HUES64 (cell line): ENCODE data around the gene CLSTN1.
A peak's percentile ranks its signal among the peaks of the same experiment; 100 is the strongest.
"Not testable (repeated sequence)": the region's sequence is repeated elsewhere in the genome, so short reads cannot be mapped to it uniquely, and the experiment has no call there.

Source experiments
- H3K27ac ChIP-seq: 2 replicates; pipeline ENCODE4 v1.7.0; 2013; ENCODE audit warnings: low read depth, low read length, inconsistent platforms
- H3K27me3 ChIP-seq: 2 replicates; pipeline ENCODE4 v1.6.1; 2013; ENCODE audit warnings: mild to moderate bottlenecking, low read length; ENCODE audit not compliant: insufficient read depth
- H3K36me3 ChIP-seq: 2 replicates; pipeline ENCODE4 v1.6.1; 2013; ENCODE audit warnings: mild to moderate bottlenecking, low read length; ENCODE audit not compliant: insufficient read depth
- H3K4me1 ChIP-seq: 2 replicates; pipeline ENCODE4 v1.6.1; 2013; ENCODE audit warnings: mild to moderate bottlenecking, low read length, moderate library complexity; ENCODE audit not compliant: insufficient read depth
- H3K4me3 ChIP-seq: 2 replicates; pipeline ENCODE4 v1.5.1; 2013; ENCODE audit warnings: mild to moderate bottlenecking, low read length, moderate library complexity
- H3K9ac ChIP-seq: 2 replicates; pipeline ENCODE4 v1.6.1; 2013; ENCODE audit warnings: mild to moderate bottlenecking, low read depth, low read length
- H3K9me3 ChIP-seq: 2 replicates; pipeline ENCODE4 v1.6.1; 2013; ENCODE audit warnings: low read depth, low read length; ENCODE audit not compliant: insufficient read depth
- WGBS: fragments of 150-250, 120-280 bp; methylation state at CpG from one replicate; pipeline ENCODE4 v1.1.7; 2013; ENCODE audit warnings: missing lambda C conversion rate; 5-methylcytosine and 5-hydroxymethylcytosine counted together

The CLSTN1 gene

DNA sequence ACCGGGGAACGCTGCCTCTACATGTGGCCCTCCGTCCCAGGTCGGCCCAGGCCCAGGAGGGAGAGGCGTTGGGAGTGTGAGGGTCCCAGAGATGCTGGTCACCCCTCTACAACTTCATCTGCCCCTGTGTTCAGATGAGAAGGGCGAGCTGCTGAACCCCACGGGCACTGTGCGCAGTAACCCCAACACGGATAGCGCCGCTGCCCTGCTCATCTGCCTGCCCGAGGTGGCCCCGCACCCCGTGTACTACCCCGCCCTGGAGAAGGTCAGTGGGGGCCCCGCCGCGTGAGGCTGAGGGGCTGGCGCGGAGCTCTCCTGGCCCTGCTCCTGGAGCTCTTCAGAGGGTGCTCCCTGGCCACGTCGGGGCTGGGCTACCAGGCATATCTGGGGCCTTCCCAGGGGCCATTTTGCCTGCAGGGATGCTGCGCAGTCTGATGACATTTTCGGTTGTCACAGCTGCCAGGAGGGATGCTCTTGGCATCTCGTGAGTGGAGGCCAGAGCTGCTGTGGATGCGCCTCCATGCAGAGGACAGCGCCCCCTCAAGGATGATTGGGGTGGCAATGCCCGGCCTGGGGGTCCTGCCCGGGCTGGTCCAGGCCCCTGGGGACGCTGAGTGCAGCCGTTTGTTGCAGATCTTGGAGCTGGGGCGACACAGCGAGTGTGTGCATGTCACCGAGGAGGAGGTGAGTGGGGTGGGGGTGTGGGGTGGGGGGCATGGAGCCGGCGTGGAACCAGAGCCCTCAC lies 103.6 kb downstream of the CLSTN1 start:
- H3K27ac ChIP-seq = no peak overlapping the region
- H3K9ac ChIP-seq = no peak overlapping the region
- peaks cover 16% of the 10 kb centered on the region for H3K36me3 ChIP-seq
- H3K27me3 ChIP-seq = no peaks in the 10 kb centered on the region
- 96% methylated on average over 36 of the region's 36 CpGs for WGBS
- no peak overlapping the region for H3K4me3 ChIP-seq
- peaks cover 12% of the 10 kb centered on the region for H3K4me1 ChIP-seq
- H3K9me3 ChIP-seq = peaks cover 5% of the 10 kb centered on the region; the same call in 1 of the 2 replicates

DNA sequence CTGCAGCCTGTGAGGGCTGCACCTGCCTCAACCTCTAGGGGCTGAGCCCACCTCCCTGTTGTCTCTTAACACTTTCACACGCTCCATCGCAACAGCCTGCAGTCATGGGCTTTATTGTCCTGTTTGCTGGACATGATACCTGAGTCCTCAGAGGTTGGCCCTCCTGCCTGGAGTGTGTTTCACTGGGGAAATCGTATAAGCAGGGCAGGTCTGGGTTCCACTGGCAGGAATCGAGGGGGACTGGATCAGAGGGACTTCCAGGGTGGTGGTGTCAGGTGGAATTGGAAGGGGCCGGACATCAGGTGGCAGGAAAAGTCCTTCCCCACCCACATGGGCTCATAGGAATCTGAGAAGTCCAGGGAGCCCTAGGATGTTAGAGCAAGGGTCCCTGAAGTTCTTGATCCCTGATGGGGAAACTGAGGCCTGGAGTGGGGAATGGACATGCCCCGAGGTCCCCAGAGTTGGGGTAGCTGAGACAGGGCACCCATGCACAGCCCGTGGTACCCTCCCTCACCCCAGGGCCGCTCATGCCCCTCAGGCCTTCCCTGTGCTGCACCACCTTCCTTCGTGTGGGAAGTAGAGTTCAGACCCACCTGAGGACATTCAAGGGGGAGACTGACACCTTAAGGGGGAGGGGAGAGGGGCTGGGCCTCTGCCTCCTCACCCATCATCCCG lies 105.6 kb downstream of the CLSTN1 start:
- 90% methylated on average over 10 of the region's 10 CpGs for WGBS

DNA sequence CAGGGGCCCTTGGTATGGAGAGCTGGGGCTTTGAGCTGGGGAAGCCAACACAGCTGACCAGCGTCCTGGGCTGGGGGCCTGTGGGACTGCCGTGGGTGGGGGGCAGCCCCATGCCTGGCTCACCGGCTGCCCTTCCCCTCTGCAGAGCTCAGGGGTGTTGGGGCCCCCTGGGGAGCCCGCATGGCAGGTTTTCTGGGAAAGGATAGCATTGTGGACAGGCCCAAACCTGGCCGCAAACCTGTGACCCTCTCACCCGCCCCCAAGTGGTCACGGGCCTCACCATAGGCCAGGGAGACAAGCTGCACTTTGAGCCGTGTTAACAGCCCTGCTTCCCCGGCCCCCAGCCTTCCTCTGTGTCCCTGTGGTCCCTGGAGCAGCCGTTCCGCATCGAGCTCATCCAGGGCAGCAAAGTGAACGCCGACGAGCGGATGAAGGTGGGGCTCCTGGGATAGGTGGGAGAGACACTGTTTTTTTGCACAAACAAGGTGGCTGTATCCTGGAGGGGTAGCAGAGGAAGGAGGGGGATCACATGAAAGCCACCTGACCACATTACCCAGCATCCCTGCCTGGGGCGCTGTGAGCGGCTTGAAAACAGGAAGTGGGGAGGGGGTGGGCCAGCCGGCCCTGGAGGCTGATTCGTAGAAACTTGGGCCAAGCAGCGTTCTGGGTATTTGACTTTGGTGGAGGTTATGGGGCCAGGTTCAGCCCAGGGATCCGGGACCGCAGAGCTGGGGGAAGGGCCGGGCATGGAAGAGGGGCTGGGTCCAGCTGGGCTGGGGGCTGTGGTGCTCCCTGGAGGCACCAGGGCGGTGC lies 106.4 kb downstream of the CLSTN1 start:
- Histone ChIP-seq H3K4me1 (peaks cover 26% of the 10 kb centered on the region), H3K27ac (peak overlapping the region; percentile 46), H3K27me3 (no peaks in the 10 kb centered on the region), H3K9me3 (no peaks in the 10 kb centered on the region), H3K9ac (no peak overlapping the region; the same call in 1 of the 2 replicates), H3K36me3 (peaks cover 2% of the 10 kb centered on the region; the same call in 1 of the 2 replicates), H3K4me3 (no peak overlapping the region)
- 77% methylated on average over 25 of the region's 25 CpGs for WGBS

More for the DNA sequence above, 105.6 kb downstream of the CLSTN1 start:
- peaks cover 26% of the 10 kb centered on the region for H3K4me1 ChIP-seq
- H3K9me3 ChIP-seq = 0 out of 2 replicates have a peak, but pooled peaks cover 5% of the 10 kb centered on the region
- peak overlapping the region; percentile 46 for H3K27ac ChIP-seq
- peaks cover 9% of the 10 kb centered on the region for H3K36me3 ChIP-seq
- H3K9ac ChIP-seq = no peak overlapping the region; the same call in 1 of the 2 replicates
- no peak overlapping the region for H3K4me3 ChIP-seq
- H3K27me3 ChIP-seq = no peaks in the 10 kb centered on the region

DNA sequence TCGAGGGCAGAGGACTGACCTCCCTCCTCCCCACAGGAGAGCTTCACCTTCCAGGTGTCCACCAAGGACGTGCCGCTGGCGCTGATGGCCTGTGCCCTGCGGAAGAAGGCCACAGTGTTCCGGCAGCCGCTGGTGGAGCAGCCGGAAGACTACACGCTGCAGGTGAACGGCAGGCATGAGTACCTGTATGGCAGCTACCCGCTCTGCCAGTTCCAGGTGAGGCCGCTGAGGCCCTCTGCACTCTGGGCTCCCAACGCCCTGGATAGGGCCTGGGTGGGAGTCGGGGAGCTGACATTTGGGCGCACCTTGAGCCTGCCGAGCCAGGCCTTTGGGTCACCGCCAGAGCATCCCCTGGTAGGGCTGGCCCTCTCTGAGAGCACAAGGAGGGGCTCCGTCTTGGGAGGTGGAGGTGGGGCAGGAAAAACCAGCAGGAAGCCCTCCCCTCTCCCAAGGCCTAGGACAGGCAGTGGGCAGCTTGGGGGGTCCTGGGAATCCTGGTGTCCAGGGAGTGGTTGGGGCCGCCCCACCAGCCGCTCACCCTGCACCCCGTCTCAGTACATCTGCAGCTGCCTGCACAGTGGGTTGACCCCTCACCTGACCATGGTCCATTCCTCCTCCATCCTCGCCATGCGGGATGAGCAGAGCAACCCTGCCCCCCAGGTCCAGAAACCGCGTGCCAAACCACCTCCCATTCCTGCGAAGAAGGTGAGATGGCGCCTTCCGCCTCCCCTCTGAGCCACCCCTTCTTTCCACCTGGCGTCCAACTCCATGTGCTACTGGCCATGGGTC lies 107.2 kb downstream of the CLSTN1 start:
- H3K4me3 ChIP-seq = no peak overlapping the region
- no peak overlapping the region for H3K27ac ChIP-seq

DNA sequence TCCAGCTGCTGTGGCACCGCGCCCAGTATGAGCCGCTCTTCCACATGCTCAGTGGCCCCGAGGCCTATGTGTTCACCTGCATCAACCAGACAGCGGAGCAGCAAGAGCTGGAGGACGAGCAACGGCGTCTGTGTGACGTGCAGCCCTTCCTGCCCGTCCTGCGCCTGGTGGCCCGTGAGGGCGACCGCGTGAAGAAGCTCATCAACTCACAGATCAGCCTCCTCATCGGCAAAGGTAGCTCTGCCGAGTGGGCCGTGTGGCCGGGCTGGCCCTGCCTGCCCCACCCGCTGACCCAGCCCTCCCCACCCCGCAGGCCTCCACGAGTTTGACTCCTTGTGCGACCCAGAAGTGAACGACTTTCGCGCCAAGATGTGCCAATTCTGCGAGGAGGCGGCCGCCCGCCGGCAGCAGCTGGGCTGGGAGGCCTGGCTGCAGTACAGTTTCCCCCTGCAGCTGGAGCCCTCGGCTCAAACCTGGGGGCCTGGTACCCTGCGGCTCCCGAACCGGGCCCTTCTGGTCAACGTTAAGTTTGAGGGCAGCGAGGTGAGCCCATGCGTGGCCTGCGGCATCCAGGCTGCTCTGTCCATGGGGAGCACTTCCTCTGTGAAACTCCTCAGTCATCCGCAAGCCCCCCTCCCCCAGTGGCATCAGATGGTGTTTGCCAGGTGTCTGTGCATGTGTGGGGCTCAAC lies 108.1 kb downstream of the CLSTN1 start:
- Histone ChIP-seq H3K9me3 (no peaks in the 10 kb centered on the region), H3K4me1 (peaks cover 26% of the 10 kb centered on the region), H3K4me3 (no peak overlapping the region), H3K27ac (no peak overlapping the region; the same call in 1 of the 2 replicates), H3K36me3 (peaks cover 5% of the 10 kb centered on the region; the same call in 1 of the 2 replicates), H3K27me3 (no peaks in the 10 kb centered on the region), H3K9ac (no peak overlapping the region)
- 95% methylated on average over 40 of the region's 40 CpGs for WGBS

More for the DNA sequence above, 107.2 kb downstream of the CLSTN1 start:
- WGBS = 96% methylated on average over 29 of the region's 29 CpGs
- Histone ChIP-seq H3K36me3 (peaks cover under 1% of the 10 kb centered on the region; the same call in 1 of the 2 replicates), H3K9ac (no peak overlapping the region), H3K27me3 (no peaks in the 10 kb centered on the region), H3K9me3 (no peaks in the 10 kb centered on the region), H3K4me1 (peaks cover 26% of the 10 kb centered on the region)

DNA sequence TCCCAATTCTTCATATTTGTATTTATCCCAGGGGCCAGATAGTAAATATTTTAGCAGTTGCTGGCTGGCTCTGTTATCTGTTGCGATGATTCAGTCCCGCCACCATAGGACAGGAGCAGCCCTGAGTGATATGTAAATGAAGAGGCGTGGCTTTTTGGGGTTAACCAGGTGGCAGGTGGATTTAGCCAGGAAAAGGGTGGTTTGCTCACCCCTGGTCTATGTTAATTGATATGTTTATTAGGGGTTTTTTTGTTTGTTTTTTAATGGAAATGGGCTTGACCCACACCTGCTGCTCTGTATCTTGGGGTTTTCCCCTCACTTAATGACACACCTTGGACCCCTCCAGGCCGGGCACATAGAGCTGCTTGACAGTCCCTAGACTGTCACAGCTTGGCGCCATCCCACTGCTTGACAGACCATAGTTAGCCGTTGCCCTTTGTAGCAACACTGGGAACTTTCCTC lies 109.5 kb downstream of the CLSTN1 start:
- 11% methylated on average over 6 of the region's 6 CpGs for WGBS
- H3K4me3 ChIP-seq = no peak overlapping the region
- no peak overlapping the region for H3K9ac ChIP-seq
- H3K27ac ChIP-seq = peak overlapping the region; percentile 57; the same call in 1 of the 2 replicates
- peaks cover 26% of the 10 kb centered on the region for H3K4me1 ChIP-seq
- peaks cover 5% of the 10 kb centered on the region; the same call in 1 of the 2 replicates for H3K36me3 ChIP-seq
- no peaks in the 10 kb centered on the region for H3K9me3 ChIP-seq
- no peaks in the 10 kb centered on the region for H3K27me3 ChIP-seq

DNA sequence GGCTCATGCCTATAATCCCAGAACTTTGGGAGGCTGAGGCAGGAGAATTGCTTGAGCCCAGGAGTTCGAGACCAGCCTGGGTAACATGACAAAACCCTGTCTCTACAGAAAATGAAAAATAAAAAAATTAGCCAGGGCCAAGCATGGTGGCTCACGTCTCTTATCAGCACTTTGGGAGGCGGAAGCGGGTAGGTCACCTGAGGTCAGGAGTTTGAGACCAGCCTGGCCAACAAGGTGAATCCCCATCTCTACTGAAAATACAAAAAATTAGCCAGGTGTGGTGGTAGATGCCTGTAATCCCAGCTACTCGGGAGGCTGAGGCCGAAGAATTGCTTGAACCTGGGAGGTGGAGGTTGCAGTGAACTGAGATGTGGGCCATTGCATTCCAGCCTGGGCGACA lies 111.0 kb downstream of the CLSTN1 start:
- peaks cover 21% of the 10 kb centered on the region for H3K4me1 ChIP-seq

DNA sequence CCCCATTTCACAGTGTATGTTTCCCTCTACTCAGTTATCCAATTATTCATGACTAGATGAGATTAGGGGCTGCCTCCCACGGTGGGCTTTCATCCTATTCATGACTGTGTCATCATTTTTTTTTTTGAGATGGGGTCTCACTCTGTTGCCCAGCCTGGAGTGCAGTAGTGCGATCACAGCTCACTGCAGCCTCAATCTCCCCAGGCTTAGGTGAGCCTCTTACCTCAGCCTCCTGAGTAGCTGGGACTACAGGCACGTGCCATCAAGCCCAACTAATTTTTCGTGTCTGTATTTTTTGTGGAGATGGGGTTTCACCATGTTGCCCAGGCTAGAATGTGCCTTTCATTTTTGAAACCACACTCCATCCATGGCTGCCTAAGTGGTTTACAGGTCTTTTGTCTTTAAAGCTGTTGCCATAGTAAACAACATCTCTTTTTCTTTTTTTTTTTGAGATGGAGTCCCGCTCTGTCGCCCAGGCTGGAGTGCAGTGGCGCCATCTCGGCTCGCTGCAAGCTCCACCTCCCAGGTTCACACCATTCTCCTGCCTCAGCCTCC lies 112.2 kb downstream of the CLSTN1 start:
- Histone ChIP-seq H3K4me3 (no peak overlapping the region), H3K4me1 (peaks cover 16% of the 10 kb centered on the region), H3K9me3 (no peaks in the 10 kb centered on the region), H3K27me3 (no peaks in the 10 kb centered on the region), H3K27ac (no peak overlapping the region), H3K9ac (no peak overlapping the region), H3K36me3 (peaks cover 5% of the 10 kb centered on the region; the same call in 1 of the 2 replicates)
- WGBS = 90% methylated on average over 9 of the region's 9 CpGs

More for the DNA sequence above, 111.0 kb downstream of the CLSTN1 start:
- not testable (repeated sequence) for H3K27ac ChIP-seq, H3K9me3 ChIP-seq, H3K27me3 ChIP-seq, H3K4me3 ChIP-seq, H3K9ac ChIP-seq, H3K36me3 ChIP-seq
- WGBS = 96% methylated on average over 7 of the region's 7 CpGs

DNA sequence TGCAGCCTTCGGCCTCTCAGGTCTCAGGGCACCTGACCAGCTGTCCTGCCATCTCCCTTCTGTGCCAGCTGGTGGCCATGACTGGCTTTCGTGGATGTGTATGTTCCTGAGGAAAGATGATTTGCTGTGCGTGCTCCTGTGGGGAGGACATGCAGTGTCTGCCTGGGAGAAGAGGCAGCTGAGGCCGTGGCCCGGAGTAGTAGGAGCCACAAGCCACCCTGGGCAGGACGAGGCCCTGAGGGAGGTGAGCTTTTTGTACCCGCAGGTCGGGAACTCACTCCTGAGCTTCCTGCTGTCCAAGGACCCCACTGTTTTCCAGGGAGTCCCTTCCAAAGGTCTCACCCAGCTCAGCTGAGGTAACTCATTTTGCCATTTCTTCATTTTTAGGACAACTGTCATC lies 113.7 kb downstream of the CLSTN1 start:
- Histone ChIP-seq H3K4me3 (no peak overlapping the region), H3K36me3 (peaks cover 5% of the 10 kb centered on the region; the same call in 1 of the 2 replicates), H3K27ac (no peak overlapping the region), H3K4me1 (peaks cover 13% of the 10 kb centered on the region), H3K27me3 (no peaks in the 10 kb centered on the region), H3K9ac (no peak overlapping the region), H3K9me3 (no peaks in the 10 kb centered on the region)
- 95% methylated on average over 8 of the region's 8 CpGs for WGBS
